ENCODE data around the gene STAB1. TPM values are rescaled to one million over a fixed set of nuclear protein-coding genes. Genes with fewer than 3 reads are reported as not detected.

STAB1 gene
- total RNA-seq, 4 donors from 2014 or later = 27.0 to 98.2 (median 67.2) TPM

GRCh38 chr3:52551118-52551517 lies 56.0 kb downstream of the STAB1 start:
- Histone ChIP-seq H3K4me3 (no peak overlapping the region), H3K9me3 (no peaks in the 10 kb centered on the region), H3K4me1 (no peaks in the 10 kb centered on the region), H3K27me3 (no peaks in the 10 kb centered on the region), H3K27ac (no peak overlapping the region), H3K36me3 (peaks cover 0 to 85% (median 0%) of the 10 kb centered on the region in 3 donors)
- no peak for TF ChIP-seq POLR2A (IDR thresholded peaks at IDR 0.05)
- TF ChIP-seq CTCF (IDR thresholded peaks at IDR 0.05) = no peak
- no peak for DNase-seq

DNA sequence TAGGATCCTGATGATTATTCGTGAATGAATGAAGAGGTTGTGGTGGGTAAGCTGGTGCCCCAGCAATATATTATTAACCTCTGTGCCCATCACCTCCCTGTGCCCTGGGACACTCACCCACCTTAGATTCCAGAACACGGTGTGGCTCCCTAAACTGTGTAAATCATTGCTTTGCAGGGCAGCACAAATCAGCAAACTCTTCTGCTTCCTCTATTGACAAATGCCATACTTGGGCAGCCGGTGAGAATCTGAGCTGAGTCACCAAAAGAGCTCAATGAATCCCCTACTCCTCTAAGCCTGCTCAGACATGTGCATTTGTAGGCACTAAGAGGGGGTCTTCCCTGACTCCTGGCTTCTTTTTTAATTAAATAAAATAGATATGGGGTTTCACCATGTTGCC lies 57.0 kb downstream of the STAB1 start:
- TF ChIP-seq CTCF (IDR thresholded peaks at IDR 0.05) (no peak), POLR2A (IDR thresholded peaks at IDR 0.05) (no peak)
- H3K36me3 ChIP-seq = peaks cover 0 to 77% (median 0%) of the 10 kb centered on the region in 3 donors

GRCh38 chr3:52554026-52554755 lies 59.1 kb downstream of the STAB1 start:
- TF ChIP-seq POLR2A (IDR thresholded peaks at IDR 0.05) (no peak), CTCF (IDR thresholded peaks at IDR 0.05) (no peak)
- H3K27ac ChIP-seq = no peak overlapping the region

More for the DNA sequence above, 57.0 kb downstream of the STAB1 start:
- no peak overlapping the region for H3K4me3 ChIP-seq
- no peaks in the 10 kb centered on the region for H3K27me3 ChIP-seq
- H3K4me1 ChIP-seq = no peaks in the 10 kb centered on the region
- no peak overlapping the region for H3K27ac ChIP-seq
- no peaks in the 10 kb centered on the region for H3K9me3 ChIP-seq
- DNase-seq = no peak

DNA sequence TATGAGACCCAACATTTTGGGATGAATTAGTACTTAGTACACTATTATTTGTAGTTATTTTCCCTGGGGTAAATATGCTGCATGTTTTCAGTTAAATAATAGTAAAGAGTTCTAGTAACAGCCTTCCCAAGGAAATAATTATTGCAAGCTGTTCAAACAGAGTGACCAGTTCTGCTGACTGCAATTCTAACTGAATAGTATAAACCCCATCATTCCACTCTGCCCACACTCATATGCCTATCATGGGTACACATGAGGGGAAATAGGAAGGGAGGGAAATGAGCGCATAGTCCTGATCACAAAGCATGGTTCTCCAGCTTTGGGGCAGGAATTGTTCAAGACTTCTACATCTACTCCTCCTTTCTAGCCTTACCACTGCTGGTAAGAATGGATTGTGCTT lies 59.9 kb downstream of the STAB1 start:
- no peak for DNase-seq
- Histone ChIP-seq H3K4me1 (no peaks in the 10 kb centered on the region), H3K27me3 (no peaks in the 10 kb centered on the region), H3K36me3 (peaks cover 0 to 77% (median 0%) of the 10 kb centered on the region in 3 donors), H3K27ac (no peak overlapping the region), H3K9me3 (no peaks in the 10 kb centered on the region), H3K4me3 (no peak overlapping the region)
- TF ChIP-seq POLR2A (IDR thresholded peaks at IDR 0.05) (no peak), CTCF (IDR thresholded peaks at IDR 0.05) (no peak)

More at GRCh38 chr3:52554026-52554755, 59.1 kb downstream of the STAB1 start:
- no peaks in the 10 kb centered on the region for H3K27me3 ChIP-seq
- H3K4me3 ChIP-seq = no peak overlapping the region
- H3K36me3 ChIP-seq = peaks cover 0 to 77% (median 0%) of the 10 kb centered on the region in 3 donors
- no peaks in the 10 kb centered on the region for H3K9me3 ChIP-seq
- no peak for DNase-seq
- H3K4me1 ChIP-seq = no peaks in the 10 kb centered on the region

DNA sequence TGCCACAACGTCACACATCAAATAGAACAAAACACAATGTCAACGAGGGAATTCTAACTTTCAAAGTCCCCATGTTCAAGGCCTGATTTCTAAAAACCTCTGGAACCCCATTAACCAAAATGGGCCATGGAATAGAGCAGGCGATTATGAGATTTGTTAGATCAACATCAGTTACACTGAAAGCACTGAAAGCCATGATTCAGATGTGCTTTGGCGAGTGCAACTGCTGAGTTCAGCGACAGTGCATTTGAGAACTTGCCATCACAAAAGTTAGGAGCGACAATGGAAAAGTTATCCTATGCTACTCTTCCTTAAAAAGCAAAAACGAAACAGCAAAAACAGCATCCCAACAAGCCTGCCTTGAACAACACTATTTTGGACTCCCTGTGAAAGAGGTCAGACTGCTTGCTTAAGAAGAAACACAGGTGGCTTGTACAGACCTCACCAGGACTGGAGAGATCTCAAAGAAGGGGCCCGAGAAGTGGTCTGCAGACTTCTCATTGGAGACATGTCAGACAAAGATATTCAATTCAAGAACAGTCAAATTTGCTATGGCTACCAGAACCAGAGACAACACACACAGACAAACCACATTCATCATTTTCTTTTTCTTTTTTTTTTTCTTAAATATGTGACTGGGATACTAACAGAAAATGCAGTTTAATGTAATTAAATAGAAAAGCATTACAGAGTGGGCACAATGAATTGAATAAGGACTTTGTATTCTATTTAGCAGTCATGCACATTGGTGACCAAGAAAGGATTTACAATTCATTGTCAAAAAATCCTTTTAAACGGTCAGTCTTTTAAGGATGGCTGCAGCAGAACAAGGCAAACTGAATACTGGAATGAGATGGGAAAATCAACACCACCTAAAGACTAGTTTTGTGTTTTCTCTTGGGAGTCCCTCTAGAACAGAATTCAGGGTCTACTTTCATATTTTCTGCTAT lies 62.1 kb downstream of the STAB1 start:
- no peak overlapping the region for H3K4me3 ChIP-seq
- no peak overlapping the region for H3K27ac ChIP-seq
- no peaks in the 10 kb centered on the region for H3K27me3 ChIP-seq
- H3K36me3 ChIP-seq = peaks cover 0 to 76% (median 0%) of the 10 kb centered on the region in 3 donors
- DNase-seq = no peak
- no peak for TF ChIP-seq CTCF (IDR thresholded peaks at IDR 0.05)
- TF ChIP-seq POLR2A (IDR thresholded peaks at IDR 0.05) = no peak
- no peaks in the 10 kb centered on the region for H3K9me3 ChIP-seq
- no peaks in the 10 kb centered on the region for H3K4me1 ChIP-seq
